Measurements from ENCODE around the gene TPR.

TPR gene

DNA sequence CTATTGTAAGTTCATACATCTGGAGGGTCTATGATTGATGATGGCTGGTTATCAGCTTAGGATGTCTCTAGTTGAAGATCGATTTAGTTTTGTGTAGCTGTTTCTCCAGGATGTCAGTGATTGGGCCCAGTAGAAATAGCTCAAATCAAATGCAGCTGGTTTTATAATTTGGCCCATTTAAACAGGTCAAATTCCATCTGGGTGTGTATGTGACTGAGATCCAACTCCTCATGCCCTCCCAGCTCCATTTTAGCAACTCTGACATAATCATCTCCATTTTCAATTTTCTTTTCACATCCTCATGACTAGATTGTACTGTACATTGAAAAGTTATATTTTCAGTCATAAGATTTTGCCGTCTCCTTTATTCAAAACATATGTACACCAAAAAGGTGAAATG, 99.2 kb downstream of the TPR start:
- H3K4me3 ChIP-seq (ENCODE audit: low read length) = no peak overlapping the region
- TF ChIP-seq, protein P1, sequence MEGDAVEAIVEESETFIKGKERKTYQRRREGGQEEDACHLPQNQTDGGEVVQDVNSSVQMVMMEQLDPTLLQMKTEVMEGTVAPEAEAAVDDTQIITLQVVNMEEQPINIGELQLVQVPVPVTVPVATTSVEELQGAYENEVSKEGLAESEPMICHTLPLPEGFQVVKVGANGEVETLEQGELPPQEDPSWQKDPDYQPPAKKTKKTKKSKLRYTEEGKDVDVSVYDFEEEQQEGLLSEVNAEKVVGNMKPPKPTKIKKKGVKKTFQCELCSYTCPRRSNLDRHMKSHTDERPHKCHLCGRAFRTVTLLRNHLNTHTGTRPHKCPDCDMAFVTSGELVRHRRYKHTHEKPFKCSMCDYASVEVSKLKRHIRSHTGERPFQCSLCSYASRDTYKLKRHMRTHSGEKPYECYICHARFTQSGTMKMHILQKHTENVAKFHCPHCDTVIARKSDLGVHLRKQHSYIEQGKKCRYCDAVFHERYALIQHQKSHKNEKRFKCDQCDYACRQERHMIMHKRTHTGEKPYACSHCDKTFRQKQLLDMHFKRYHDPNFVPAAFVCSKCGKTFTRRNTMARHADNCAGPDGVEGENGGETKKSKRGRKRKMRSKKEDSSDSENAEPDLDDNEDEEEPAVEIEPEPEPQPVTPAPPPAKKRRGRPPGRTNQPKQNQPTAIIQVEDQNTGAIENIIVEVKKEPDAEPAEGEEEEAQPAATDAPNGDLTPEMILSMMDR (IDR thresholded peaks at IDR 0.05; ENCODE audit: low read depth, low read length, poor library complexity, severe bottlenecking) = no peak
- no peak for TF ChIP-seq EZH2phosphoT487 (IDR thresholded peaks at IDR 0.05; ENCODE audit: borderline replicate concordance, low read length)
- no peaks in the 10 kb centered on the region for H3K9me2 ChIP-seq (replicated peaks; ENCODE audit: control insufficient read depth, low read length)
- H3K79me2 ChIP-seq (ENCODE audit: control insufficient read depth, low read length) = no peaks in the 10 kb centered on the region
- H3K27me3 ChIP-seq (ENCODE audit: control insufficient read depth, low read length) = no peaks in the 10 kb centered on the region
- H3K27ac ChIP-seq (ENCODE audit: low read depth, low read length) = no peak overlapping the region
- H3K9me3 ChIP-seq (ENCODE audit: control insufficient read depth, insufficient read depth, low read length) = no peaks in the 10 kb centered on the region
- no peaks in the 10 kb centered on the region for H3K4me1 ChIP-seq (ENCODE audit: control insufficient read depth, low read length)
- no peaks in the 10 kb centered on the region for H3F3A ChIP-seq (ENCODE audit: control insufficient read depth, insufficient read depth)
- no peaks in the 10 kb centered on the region for H3K36me3 ChIP-seq (ENCODE audit: control insufficient read depth, low read length)
- no peaks in the 10 kb centered on the region for H4K20me1 ChIP-seq (ENCODE audit: control insufficient read depth, insufficient read depth, low read depth, low read length)
- H3K4me2 ChIP-seq (ENCODE audit: low read length) = no peak overlapping the region

- H3K4me2 ChIP-seq (ENCODE audit: low read length) = no peak overlapping the region
- no peak overlapping the region for H3K27ac ChIP-seq (ENCODE audit: low read depth, low read length)
- H3K36me3 ChIP-seq (ENCODE audit: control insufficient read depth, low read length) = no peaks in the 10 kb centered on the region
- H3F3A ChIP-seq (ENCODE audit: control insufficient read depth, insufficient read depth) = no peaks in the 10 kb centered on the region
- TF ChIP-seq, protein P1 (IDR thresholded peaks at IDR 0.05; ENCODE audit: low read depth, low read length, poor library complexity, severe bottlenecking) = no peak
- TF ChIP-seq EZH2phosphoT487 (IDR thresholded peaks at IDR 0.05; ENCODE audit: borderline replicate concordance, low read length) = no peak
- H3K79me2 ChIP-seq (ENCODE audit: control insufficient read depth, low read length) = no peaks in the 10 kb centered on the region
- H3K9me2 ChIP-seq (replicated peaks; ENCODE audit: control insufficient read depth, low read length) = no peaks in the 10 kb centered on the region
- no peaks in the 10 kb centered on the region for H3K9me3 ChIP-seq (ENCODE audit: control insufficient read depth, insufficient read depth, low read length)
- no peak overlapping the region for H3K4me3 ChIP-seq (ENCODE audit: low read length)
- no peaks in the 10 kb centered on the region for H3K4me1 ChIP-seq (ENCODE audit: control insufficient read depth, low read length)
- no peaks in the 10 kb centered on the region for H3K27me3 ChIP-seq (ENCODE audit: control insufficient read depth, low read length)
- no peaks in the 10 kb centered on the region for H4K20me1 ChIP-seq (ENCODE audit: control insufficient read depth, insufficient read depth, low read depth, low read length)
Observed at GRCh38 chr1:186272486-186272885, 102.6 kb downstream of the TPR start.

- H3K4me1 ChIP-seq (ENCODE audit: control insufficient read depth, low read length) = no peaks in the 10 kb centered on the region
- H3K27me3 ChIP-seq (ENCODE audit: control insufficient read depth, low read length) = no peaks in the 10 kb centered on the region
- H3K4me2 ChIP-seq (ENCODE audit: low read length) = no peak overlapping the region
- H3K79me2 ChIP-seq (ENCODE audit: control insufficient read depth, low read length) = no peaks in the 10 kb centered on the region
- H3K36me3 ChIP-seq (ENCODE audit: control insufficient read depth, low read length) = no peaks in the 10 kb centered on the region
- no peak for TF ChIP-seq EZH2phosphoT487 (IDR thresholded peaks at IDR 0.05; ENCODE audit: borderline replicate concordance, low read length)
- TF ChIP-seq, protein P1 (IDR thresholded peaks at IDR 0.05; ENCODE audit: low read depth, low read length, poor library complexity, severe bottlenecking) = no peak
- H3K9me2 ChIP-seq (replicated peaks; ENCODE audit: control insufficient read depth, low read length) = no peaks in the 10 kb centered on the region
- H3K4me3 ChIP-seq (ENCODE audit: low read length) = no peak overlapping the region
- H3F3A ChIP-seq (ENCODE audit: control insufficient read depth, insufficient read depth) = no peaks in the 10 kb centered on the region
- no peaks in the 10 kb centered on the region for H4K20me1 ChIP-seq (ENCODE audit: control insufficient read depth, insufficient read depth, low read depth, low read length)
- no peak overlapping the region for H3K27ac ChIP-seq (ENCODE audit: low read depth, low read length)
- H3K9me3 ChIP-seq (ENCODE audit: control insufficient read depth, insufficient read depth, low read length) = no peaks in the 10 kb centered on the region
Observed at GRCh38 chr1:186271032-186271431, 104.0 kb downstream of the TPR start.

All from DOHH2 (cell line).